Glutamatergic neuron (in vitro differentiated cells): ENCODE measurements around the gene AAMP. TPM values are rescaled to one million over a fixed set of nuclear protein-coding genes. Genes with fewer than 3 reads are reported as not detected.

Experiments used
- DNase-seq: peaks from one replicate; pipeline ENCODE4 v3.0.0; 2022
- H3K27ac Mint-ChIP-seq: one replicate; pipeline ENCODE4 v1.8.0; 2020; ENCODE audit warnings: mild to moderate bottlenecking, mixed read lengths, inconsistent platforms; ENCODE audit not compliant: unreplicated experiment
- H3K27me3 Mint-ChIP-seq: one replicate; pipeline ENCODE4 v1.8.0; 2020; ENCODE audit warnings: mild to moderate bottlenecking, moderate library complexity, mixed read lengths, inconsistent platforms; ENCODE audit not compliant: unreplicated experiment
- H3K36me3 Mint-ChIP-seq: one replicate; pipeline ENCODE4 v1.8.0; 2020; ENCODE audit warnings: mild to moderate bottlenecking, mixed read lengths, inconsistent platforms; ENCODE audit not compliant: unreplicated experiment
- H3K4me1 Mint-ChIP-seq: one replicate; pipeline ENCODE4 v1.8.0; 2020; ENCODE audit warnings: mild to moderate bottlenecking, low read depth, mixed read lengths, inconsistent platforms; ENCODE audit not compliant: unreplicated experiment
- H3K4me3 Mint-ChIP-seq: one replicate; pipeline ENCODE4 v1.8.0; 2020; ENCODE audit warnings: mild to moderate bottlenecking, mixed read lengths, inconsistent platforms; ENCODE audit not compliant: unreplicated experiment
- H3K9me3 Mint-ChIP-seq: one replicate; pipeline ENCODE4 v1.8.0; 2020; ENCODE audit warnings: mild to moderate bottlenecking, moderate library complexity, mixed read lengths, inconsistent platforms; ENCODE audit not compliant: unreplicated experiment
- CTCF ChIP-seq: fragments of 200-600 bp; sonication (generic); IDR thresholded peaks from one replicate; pipeline ENCODE4 v1.5.0; 2021; ENCODE audit not compliant: partially characterized antibody, unreplicated experiment
- total RNA-seq: library from RNA; stranded (reverse); fragmentation: NEBNext Ultra II Directional; extraction: Animal tissue kit (Norgen Biotek cat#: 25700); gene quantifications from one replicate; pipeline ENCODE4 v1.2.1, GENCODE V29; 2021; ENCODE audit not compliant: unreplicated experiment

Gene AAMP
- total RNA-seq, 1 donor from 2014 or later: 64.6 TPM

GRCh38 chr2:218229851-218230250 is 40.1 kb downstream of the AAMP start:
- Mint-ChIP-seq H3K27ac (no peak overlapping the region), H3K4me1 (no peaks in the 10 kb centered on the region), H3K27me3 (no peaks in the 10 kb centered on the region), H3K36me3 (no peaks in the 10 kb centered on the region), H3K4me3 (no peak overlapping the region), H3K9me3 (peaks cover 2% of the 10 kb centered on the region)
- TF ChIP-seq CTCF: no peak
- no peak for DNase-seq

- H3K4me1 Mint-ChIP-seq: peaks cover 3% of the 10 kb centered on the region
- no peak for DNase-seq
- H3K36me3 Mint-ChIP-seq: no peaks in the 10 kb centered on the region
- no peaks in the 10 kb centered on the region for H3K27me3 Mint-ChIP-seq
- no peak overlapping the region for H3K27ac Mint-ChIP-seq
- H3K4me3 Mint-ChIP-seq: no peak overlapping the region
- peaks cover 2% of the 10 kb centered on the region for H3K9me3 Mint-ChIP-seq
- TF ChIP-seq CTCF: no peak
Observed at GRCh38 chr2:218229239-218229638, 40.7 kb downstream of the AAMP start.

- TF ChIP-seq CTCF: no peak
- H3K4me1 Mint-ChIP-seq: peaks cover 6% of the 10 kb centered on the region
- no peak overlapping the region for H3K4me3 Mint-ChIP-seq
- no peaks in the 10 kb centered on the region for H3K27me3 Mint-ChIP-seq
- no peak overlapping the region for H3K27ac Mint-ChIP-seq
- H3K9me3 Mint-ChIP-seq: peaks cover 2% of the 10 kb centered on the region
- no peak for DNase-seq
- H3K36me3 Mint-ChIP-seq: no peaks in the 10 kb centered on the region
Observed at GRCh38 chr2:218228366-218229090, 41.4 kb downstream of the AAMP start.

GRCh38 chr2:218226903-218227302 is 43.0 kb downstream of the AAMP start:
- H3K27ac Mint-ChIP-seq: no peak overlapping the region
- no peak overlapping the region for H3K4me3 Mint-ChIP-seq
- no peaks in the 10 kb centered on the region for H3K9me3 Mint-ChIP-seq
- no peak for DNase-seq
- no peaks in the 10 kb centered on the region for H3K27me3 Mint-ChIP-seq
- no peaks in the 10 kb centered on the region for H3K36me3 Mint-ChIP-seq
- H3K4me1 Mint-ChIP-seq: peaks cover 11% of the 10 kb centered on the region
- TF ChIP-seq CTCF: no peak

- H3K27me3 Mint-ChIP-seq: no peaks in the 10 kb centered on the region
- H3K36me3 Mint-ChIP-seq: no peaks in the 10 kb centered on the region
- H3K9me3 Mint-ChIP-seq: no peaks in the 10 kb centered on the region
- H3K4me1 Mint-ChIP-seq: peaks cover 28% of the 10 kb centered on the region
- H3K27ac Mint-ChIP-seq: peak overlapping the region; percentile 12
- no peak overlapping the region for H3K4me3 Mint-ChIP-seq
- no peak for TF ChIP-seq CTCF
- DNase-seq: no peak
Observed at GRCh38 chr2:218224186-218224585, 45.8 kb downstream of the AAMP start.
